Loucy (cell line): ENCODE measurements around the gene APRT.

Experiments
- H2AFZ ChIP-seq: fragments of 200-600 bp; sonication (generic); 2 replicates; pipeline ENCODE4 v1.6.0; 2016; ENCODE audit warnings: antibody characterized with exemption, mild to moderate bottlenecking, low read length, moderate library complexity
- H3F3A ChIP-seq: fragments of 200-600 bp; 2 replicates; pipeline ENCODE4 v1.6.0; 2016; ENCODE audit warnings: antibody characterized with exemption, low read depth, mild to moderate bottlenecking
- H3K27me3 ChIP-seq: fragments of 200-600 bp; sonication (generic); 2 replicates; pipeline ENCODE4 v1.6.1; 2014; ENCODE audit warnings: low read length, mild to moderate bottlenecking; ENCODE audit not compliant: insufficient read depth, poor library complexity, severe bottlenecking
- H3K36me3 ChIP-seq: fragments of 200-600 bp; sonication (generic); 2 replicates; pipeline ENCODE4 v1.6.1; 2016; ENCODE audit warnings: low read length; ENCODE audit not compliant: insufficient read depth
- H3K4me1 ChIP-seq: fragments of 200-600 bp; sonication (generic); 2 replicates; pipeline ENCODE4 v1.5.1; 2014; ENCODE audit warnings: low read length, mild to moderate bottlenecking; ENCODE audit not compliant: insufficient read depth, poor library complexity, severe bottlenecking
- H3K4me2 ChIP-seq: fragments of 200-600 bp; sonication (generic); 2 replicates; pipeline ENCODE4 v1.6.0; 2014; ENCODE audit warnings: antibody characterized with exemption, low read length, low read depth, mild to moderate bottlenecking; ENCODE audit not compliant: poor library complexity, severe bottlenecking
- H3K4me3 ChIP-seq: fragments of 200-600 bp; sonication (generic); 2 replicates; pipeline ENCODE4 v1.5.1; 2014; ENCODE audit warnings: low read length, mild to moderate bottlenecking, mixed read lengths; ENCODE audit not compliant: poor library complexity, severe bottlenecking
- H3K79me2 ChIP-seq: fragments of 200-600 bp; sonication (generic); 2 replicates; pipeline ENCODE4 v1.6.1; 2014; ENCODE audit warnings: low read length; ENCODE audit not compliant: insufficient read depth
- H3K9ac ChIP-seq: fragments of 200-600 bp; sonication (generic); 2 replicates; pipeline ENCODE4 v1.6.0; 2014; ENCODE audit warnings: mild to moderate bottlenecking, low read depth, low read length, moderate library complexity; ENCODE audit not compliant: poor library complexity, severe bottlenecking
- H3K9me2 ChIP-seq: fragments of 200-600 bp; sonication (generic); replicated peaks from 2 replicates; pipeline ENCODE4 v1.6.1; 2016; ENCODE audit warnings: low read depth, low read length, mixed read lengths
- H3K9me3 ChIP-seq: fragments of 200-600 bp; sonication (generic); 2 replicates; pipeline ENCODE4 v1.6.1; 2014; ENCODE audit warnings: mild to moderate bottlenecking, antibody characterized with exemption, low read length, low read depth; ENCODE audit not compliant: insufficient read depth
- H4K20me1 ChIP-seq: fragments of 200-600 bp; sonication (generic); 2 replicates; pipeline ENCODE4 v1.6.0; 2014; ENCODE audit warnings: antibody characterized with exemption, low read length, mild to moderate bottlenecking; ENCODE audit not compliant: insufficient read depth, poor library complexity, severe bottlenecking
- EZH2phosphoT487 ChIP-seq: fragments of 200-600 bp; IDR thresholded peaks from 2 replicates; pipeline ENCODE4 v1.6.1; 2018; ENCODE audit warnings: antibody characterized with exemption, mild to moderate bottlenecking, moderate library complexity, borderline replicate concordance
- TF ChIP-seq, protein P1 (sequence below): fragments of 200-600 bp; sonication (generic); conservative IDR thresholded peaks from 2 replicates; pipeline ENCODE4 v1.5.1; 2014; ENCODE audit warnings: mild to moderate bottlenecking, antibody characterized with exemption, low read length

Gene APRT

DNA sequence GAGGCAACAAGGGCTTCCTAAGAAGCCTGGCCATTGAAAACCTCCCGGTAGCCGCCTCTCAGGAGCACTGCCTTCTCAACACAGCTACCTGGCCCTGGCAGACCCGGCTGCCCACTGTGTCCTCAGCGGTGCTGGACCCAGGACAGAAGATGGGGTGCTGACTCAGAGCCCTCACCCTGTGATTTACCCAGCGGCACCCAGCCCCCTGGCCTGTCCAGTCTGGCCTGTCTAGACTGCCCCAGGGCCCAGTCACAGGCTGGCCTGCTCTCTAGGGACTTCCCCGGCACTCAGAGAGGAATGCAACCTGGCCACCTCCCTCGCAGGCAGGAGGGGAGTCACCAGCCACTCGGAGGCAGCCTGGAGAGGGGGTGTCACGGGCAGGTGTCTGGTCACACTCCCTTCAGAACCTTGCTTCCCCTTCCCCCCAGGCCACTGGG is 46.8 kb downstream of the APRT start:
- H3K4me1 ChIP-seq = no peaks in the 10 kb centered on the region
- TF ChIP-seq, protein P1, sequence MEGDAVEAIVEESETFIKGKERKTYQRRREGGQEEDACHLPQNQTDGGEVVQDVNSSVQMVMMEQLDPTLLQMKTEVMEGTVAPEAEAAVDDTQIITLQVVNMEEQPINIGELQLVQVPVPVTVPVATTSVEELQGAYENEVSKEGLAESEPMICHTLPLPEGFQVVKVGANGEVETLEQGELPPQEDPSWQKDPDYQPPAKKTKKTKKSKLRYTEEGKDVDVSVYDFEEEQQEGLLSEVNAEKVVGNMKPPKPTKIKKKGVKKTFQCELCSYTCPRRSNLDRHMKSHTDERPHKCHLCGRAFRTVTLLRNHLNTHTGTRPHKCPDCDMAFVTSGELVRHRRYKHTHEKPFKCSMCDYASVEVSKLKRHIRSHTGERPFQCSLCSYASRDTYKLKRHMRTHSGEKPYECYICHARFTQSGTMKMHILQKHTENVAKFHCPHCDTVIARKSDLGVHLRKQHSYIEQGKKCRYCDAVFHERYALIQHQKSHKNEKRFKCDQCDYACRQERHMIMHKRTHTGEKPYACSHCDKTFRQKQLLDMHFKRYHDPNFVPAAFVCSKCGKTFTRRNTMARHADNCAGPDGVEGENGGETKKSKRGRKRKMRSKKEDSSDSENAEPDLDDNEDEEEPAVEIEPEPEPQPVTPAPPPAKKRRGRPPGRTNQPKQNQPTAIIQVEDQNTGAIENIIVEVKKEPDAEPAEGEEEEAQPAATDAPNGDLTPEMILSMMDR = no peak
- TF ChIP-seq EZH2phosphoT487 = no peak

DNA sequence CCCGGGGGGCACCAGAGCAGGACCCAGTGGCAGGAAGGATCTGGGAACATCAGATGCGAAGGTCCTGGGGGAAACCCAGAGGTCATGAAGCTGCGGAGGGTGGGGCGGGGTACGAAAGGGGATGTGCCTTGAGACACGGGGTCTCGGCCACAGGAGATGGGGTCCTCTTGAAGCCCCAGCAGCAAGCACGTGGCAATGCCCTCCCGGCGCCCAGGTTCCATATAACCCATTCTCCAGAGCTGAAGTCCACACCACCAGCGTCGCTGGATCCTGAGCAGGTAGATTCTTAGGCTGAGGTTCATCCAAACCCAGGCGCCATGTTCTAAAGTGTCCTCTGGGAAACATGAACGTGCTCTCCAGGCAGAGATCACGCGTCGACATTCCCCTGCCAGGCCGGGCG is 47.6 kb downstream of the APRT start:
- Histone ChIP-seq H3F3A (no peaks in the 10 kb centered on the region), H2AFZ (no peak overlapping the region), H3K9me3 (no peaks in the 10 kb centered on the region), H3K9me2 (no peaks in the 10 kb centered on the region), H3K36me3 (peaks cover 7% of the 10 kb centered on the region; the same call in 1 of the 2 replicates), H3K27me3 (no peaks in the 10 kb centered on the region), H3K4me3 (no peak overlapping the region), H3K4me1 (no peaks in the 10 kb centered on the region), H3K9ac (no peak overlapping the region), H3K4me2 (no peak overlapping the region), H3K79me2 (peaks cover 70% of the 10 kb centered on the region), H4K20me1 (peaks cover 34% of the 10 kb centered on the region)
- TF ChIP-seq EZH2phosphoT487 = no peak
- TF ChIP-seq, protein P1 = no peak

More for the DNA sequence above, 46.8 kb downstream of the APRT start:
- Histone ChIP-seq H3K9ac (no peak overlapping the region), H3K36me3 (peaks cover 7% of the 10 kb centered on the region; the same call in 1 of the 2 replicates), H3K79me2 (peaks cover 77% of the 10 kb centered on the region), H4K20me1 (peaks cover 39% of the 10 kb centered on the region), H3K27me3 (no peaks in the 10 kb centered on the region), H2AFZ (no peak overlapping the region), H3F3A (no peaks in the 10 kb centered on the region), H3K9me2 (no peaks in the 10 kb centered on the region), H3K9me3 (no peaks in the 10 kb centered on the region), H3K4me3 (no peak overlapping the region), H3K4me2 (no peak overlapping the region)

DNA sequence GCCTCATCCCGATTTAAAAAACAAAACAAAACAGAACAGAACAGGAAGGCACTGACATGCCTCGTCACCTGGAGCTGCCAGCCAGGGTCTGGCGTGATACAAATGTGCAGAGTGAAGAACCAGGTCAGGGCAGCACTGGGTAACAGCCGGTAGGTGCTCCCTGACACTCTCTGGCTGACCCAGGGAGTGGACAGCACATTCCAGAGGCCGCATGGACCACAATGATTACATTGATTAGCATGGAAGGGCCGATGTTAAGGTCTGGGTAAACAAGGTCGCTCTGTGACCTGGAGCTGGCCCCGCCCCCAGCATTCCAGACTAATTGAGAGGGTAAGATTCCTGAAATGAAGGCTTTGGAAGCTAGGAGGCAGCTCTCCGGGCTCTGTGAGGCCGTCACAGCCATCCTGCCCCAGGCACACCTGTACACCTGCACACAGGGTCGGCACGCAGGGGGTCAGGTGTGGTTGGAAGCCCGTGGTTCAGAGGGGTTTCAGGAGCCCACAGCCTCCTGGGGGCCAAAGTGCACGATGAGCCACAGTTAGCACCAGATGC is 48.1 kb downstream of the APRT start:
- Histone ChIP-seq H2AFZ (no peak overlapping the region), H4K20me1 (peaks cover 30% of the 10 kb centered on the region), H3K79me2 (peaks cover 68% of the 10 kb centered on the region), H3K9ac (no peak overlapping the region), H3K4me3 (no peak overlapping the region), H3K36me3 (peaks cover 7% of the 10 kb centered on the region; the same call in 1 of the 2 replicates), H3F3A (no peaks in the 10 kb centered on the region), H3K4me2 (no peak overlapping the region), H3K4me1 (no peaks in the 10 kb centered on the region), H3K9me2 (no peaks in the 10 kb centered on the region), H3K27me3 (no peaks in the 10 kb centered on the region), H3K9me3 (no peaks in the 10 kb centered on the region)
- TF ChIP-seq, protein P1 = no peak
- no peak for TF ChIP-seq EZH2phosphoT487
